IPS-18c (cell line): Measurements from ENCODE around the gene CCNA2.

Experiments used
- H3K4me3 ChIP-seq: 2 replicates; pipeline ENCODE4 v1.7.0; 2013; ENCODE audit warnings: low read depth, mild to moderate bottlenecking, low read length, moderate library complexity; ENCODE audit not compliant: insufficient read depth
- H3K9me3 ChIP-seq: one replicate; pipeline ENCODE4 v1.6.1; 2013; ENCODE audit warnings: mild to moderate bottlenecking, low read length, moderate library complexity; ENCODE audit not compliant: control insufficient read depth, insufficient read depth

Gene CCNA2

GRCh38 chr4:121788896-121789295 lies 34.8 kb downstream of the CCNA2 start:
- H3K9me3 ChIP-seq, result peaks cover 2% of the 10 kb centered on the region
- H3K4me3 ChIP-seq, result no peak overlapping the region

DNA sequence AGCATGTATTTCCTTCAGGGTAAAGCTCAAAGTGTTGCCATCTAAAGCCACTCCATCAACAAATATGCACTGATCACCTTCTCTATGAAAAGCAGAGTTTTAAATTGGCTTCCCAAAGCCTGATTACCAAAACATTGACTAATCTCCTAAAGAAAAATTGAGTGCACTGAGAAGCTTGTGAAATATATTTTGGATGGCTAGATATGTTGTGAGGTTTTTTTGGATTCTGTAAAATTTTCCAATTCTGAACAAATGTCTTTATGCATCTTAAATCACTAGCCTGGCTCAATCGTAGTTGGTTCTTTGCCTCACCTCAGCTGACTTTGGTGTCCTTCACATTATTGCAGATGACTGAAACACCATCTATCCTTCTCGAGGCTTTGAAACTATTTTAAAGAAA lies 37.5 kb downstream of the CCNA2 start:
- Histone ChIP-seq H3K9me3 (peaks cover 2% of the 10 kb centered on the region), H3K4me3 (no peak overlapping the region)

- peaks cover 2% of the 10 kb centered on the region for H3K9me3 ChIP-seq
- H3K4me3 ChIP-seq, result no peak overlapping the region
Observed at GRCh38 chr4:121785479-121785878, 38.2 kb downstream of the CCNA2 start.

DNA sequence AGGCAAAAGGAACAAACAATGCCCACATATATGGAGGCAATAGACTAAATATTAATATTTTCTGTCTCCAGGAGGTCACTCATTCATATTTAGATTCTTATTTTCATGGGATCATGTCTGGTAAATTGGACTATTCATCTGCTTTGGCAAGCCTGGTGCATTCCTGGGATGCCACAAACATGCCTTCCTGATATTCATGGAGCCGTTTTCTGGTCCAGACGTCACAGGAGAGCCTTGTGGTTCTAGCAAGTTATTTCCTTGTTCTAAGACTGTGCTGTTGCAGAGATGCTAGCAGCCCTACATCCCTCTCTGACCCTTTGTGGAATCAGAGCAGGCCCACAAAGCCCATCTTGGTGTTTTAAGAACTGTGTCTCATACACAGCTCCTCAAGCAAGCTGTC lies 38.7 kb downstream of the CCNA2 start:
- H3K4me3 ChIP-seq, result no peak overlapping the region

DNA sequence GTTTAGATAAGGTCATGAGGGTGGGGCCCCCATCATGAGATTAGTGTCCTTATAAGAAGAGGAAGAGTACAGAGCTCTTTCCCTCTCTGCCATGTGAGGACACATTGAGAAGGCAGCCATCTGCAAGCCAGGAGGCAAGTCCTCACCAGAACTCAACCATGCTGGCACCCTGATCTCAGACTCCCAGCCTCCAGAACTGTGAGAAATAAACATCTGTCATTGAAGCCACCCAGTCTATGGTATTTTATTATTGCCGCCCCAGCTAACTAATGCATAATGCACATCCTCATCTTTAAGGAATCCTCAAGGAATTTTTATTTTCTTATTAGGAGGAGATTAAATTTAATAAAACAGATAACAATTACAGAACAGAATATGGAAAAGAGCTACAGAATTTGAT lies 39.3 kb downstream of the CCNA2 start:
- Histone ChIP-seq H3K9me3 (peaks cover 2% of the 10 kb centered on the region), H3K4me3 (no peak overlapping the region)

More for the DNA sequence above, 38.7 kb downstream of the CCNA2 start:
- H3K9me3 ChIP-seq, result peaks cover 2% of the 10 kb centered on the region

GRCh38 chr4:121783210-121783609 lies 40.5 kb downstream of the CCNA2 start:
- no peaks in the 10 kb centered on the region for H3K9me3 ChIP-seq
- no peak overlapping the region for H3K4me3 ChIP-seq

GRCh38 chr4:121778991-121779628 lies 44.6 kb downstream of the CCNA2 start:
- Histone ChIP-seq H3K9me3 (no peaks in the 10 kb centered on the region), H3K4me3 (no peak overlapping the region)

GRCh38 chr4:121777625-121778024 lies 46.1 kb downstream of the CCNA2 start:
- no peak overlapping the region for H3K4me3 ChIP-seq
- H3K9me3 ChIP-seq, result no peaks in the 10 kb centered on the region

DNA sequence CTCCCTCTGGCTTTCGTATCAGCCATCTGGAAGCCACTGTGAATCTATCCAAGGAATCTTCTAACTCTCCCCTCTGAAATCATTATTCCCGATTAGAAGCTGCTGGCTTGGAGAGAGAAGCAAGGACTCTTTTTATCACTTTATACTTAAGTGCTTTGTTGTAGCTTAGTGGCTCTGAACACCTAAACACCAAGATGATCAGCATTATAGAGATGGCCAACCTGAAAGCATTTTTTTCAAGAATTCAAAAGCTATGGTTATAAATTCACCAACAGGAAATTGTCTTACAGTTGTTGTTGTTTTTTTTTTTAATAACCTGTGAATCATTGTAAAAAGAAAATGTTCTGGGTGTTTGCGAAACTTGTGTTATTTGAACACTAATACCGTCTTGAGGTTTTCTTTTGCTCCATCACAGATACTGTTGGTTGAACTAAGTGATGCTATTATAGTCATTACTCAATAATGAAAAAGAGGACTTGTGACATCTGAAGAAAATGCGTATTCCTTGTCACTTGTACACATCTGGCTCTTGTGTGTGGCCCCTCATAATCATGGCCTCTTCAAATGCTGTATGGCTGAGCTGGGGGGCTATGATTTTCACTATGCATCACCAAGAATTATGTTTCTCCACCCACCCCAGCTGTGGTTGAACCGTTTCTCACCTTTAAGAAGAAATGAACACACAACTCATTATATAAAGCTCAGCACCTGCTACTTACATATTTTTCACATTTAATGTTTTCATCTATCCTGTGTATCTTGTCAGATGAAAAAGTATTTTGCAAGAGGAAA lies 46.9 kb downstream of the CCNA2 start:
- Histone ChIP-seq H3K9me3 (no peaks in the 10 kb centered on the region), H3K4me3 (no peak overlapping the region)

DNA sequence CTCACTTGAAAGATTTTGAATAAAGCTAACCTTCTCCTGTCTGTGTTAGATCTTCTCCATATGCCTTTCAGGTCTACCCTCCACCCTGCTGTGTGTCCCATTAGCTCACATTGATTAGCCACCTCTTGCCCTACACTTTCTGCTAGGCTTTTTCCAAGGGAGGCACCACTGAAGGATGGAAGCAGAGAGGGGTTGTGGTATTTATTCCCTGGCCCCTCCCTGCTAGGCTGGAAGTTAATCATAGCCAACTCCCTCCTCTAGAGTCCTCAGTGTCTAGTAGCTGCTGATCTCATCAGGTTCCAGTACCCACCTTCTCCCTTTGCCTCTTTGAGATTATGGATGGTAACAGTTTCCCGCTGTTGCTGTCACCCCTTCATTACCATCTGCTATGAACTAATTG lies 49.8 kb downstream of the CCNA2 start:
- Histone ChIP-seq H3K9me3 (no peaks in the 10 kb centered on the region), H3K4me3 (no peak overlapping the region)

DNA sequence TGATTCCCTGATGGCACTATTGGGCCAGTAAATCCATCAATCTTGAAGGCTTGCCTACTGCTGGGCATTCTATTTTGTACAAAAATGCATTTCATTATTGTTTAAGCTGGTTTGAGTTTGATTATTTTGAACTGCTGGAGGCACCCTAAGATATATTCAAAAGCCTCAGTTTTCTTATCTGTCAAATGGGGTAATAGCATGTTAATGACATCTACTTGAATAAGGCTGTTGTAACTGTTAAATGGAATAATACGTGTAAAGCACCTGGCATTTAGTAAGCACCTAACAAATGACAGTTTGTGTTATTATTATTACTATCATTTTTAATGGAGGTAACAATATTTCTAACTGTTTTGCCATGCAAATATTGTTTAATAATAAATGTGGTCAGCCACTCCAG lies 51.8 kb downstream of the CCNA2 start:
- no peaks in the 10 kb centered on the region for H3K9me3 ChIP-seq
- no peak overlapping the region for H3K4me3 ChIP-seq

GRCh38 chr4:121769341-121769740 lies 54.3 kb downstream of the CCNA2 start:
- H3K4me3 ChIP-seq, result no peak overlapping the region

DNA sequence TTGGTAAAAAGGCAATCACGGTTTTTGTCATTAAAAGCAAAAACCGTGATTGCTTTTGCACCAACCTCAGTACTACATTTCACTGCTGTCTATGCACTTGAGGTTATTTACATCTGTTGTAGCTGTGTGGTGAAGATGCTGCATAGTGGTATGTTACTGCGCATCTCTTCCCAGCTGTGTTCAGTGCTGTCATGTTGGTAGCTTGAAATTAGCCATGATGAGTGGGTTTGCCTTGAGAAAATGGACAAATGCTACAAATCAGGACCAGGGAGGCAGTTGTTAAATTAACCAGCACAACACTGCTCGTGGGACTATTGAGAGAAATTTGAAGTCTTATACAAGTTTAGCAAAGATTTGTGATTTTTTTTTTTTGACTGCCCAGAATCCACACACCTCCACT lies 56.5 kb downstream of the CCNA2 start:
- Histone ChIP-seq H3K4me3 (no peak overlapping the region), H3K9me3 (no peaks in the 10 kb centered on the region)

More at GRCh38 chr4:121769341-121769740, 54.3 kb downstream of the CCNA2 start:
- H3K9me3 ChIP-seq, result no peaks in the 10 kb centered on the region
